Fibroblast of skin of left biceps (primary cell): Measurements from ENCODE around the gene SLCO2A1.

ENCODE experiments used
- DNase-seq, 2 experiments: peaks; one replicate each; pipeline ENCODE4 v3.0.0-alpha.2; 2013; ENCODE audit warnings: low read depth in 2 of 2

The SLCO2A1 gene

DNA sequence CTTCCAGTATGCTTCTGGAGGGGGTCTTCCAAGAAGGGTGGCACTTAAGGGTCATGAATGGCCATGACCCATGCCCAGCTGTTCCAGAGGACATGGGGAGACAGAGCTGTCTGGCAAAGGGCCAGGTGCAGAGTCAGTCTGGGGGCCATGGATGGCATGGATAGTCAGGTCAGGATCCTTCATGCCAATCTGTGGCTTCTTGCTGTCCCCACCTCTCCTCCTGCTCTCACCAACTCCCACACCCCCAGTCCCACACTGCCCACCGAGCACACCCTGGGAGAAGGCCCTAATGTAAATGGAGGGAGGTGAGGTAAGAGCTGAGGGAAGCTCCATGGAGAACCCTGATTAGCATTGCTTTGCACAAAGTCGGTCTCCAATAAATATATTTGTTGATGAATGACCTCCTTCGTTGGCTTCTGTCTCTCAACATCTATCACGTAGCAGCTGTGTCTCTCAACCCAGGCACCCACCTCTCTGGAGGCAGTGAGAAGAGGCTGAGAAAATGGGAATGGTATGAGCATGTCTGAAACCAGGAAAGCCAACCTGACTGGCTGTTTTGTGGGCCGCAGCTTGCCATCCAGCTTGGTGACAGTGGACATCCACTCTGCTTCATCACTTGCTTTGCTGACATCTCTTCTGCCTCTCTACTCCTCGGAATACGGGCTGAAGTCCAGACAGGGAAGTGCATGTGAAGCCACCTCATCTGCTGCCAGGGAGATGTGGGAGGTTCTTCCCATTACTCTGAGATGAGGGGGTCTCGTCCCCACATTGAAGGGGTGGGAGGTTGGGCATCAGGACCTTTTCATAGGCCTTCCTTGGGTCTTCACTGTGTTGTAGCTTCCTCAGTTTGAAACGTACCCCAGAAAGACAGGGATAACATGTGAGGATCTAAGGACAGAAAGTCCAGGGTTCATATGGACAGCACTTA, 96.4 kb downstream of the SLCO2A1 start:
- no peak for DNase-seq

DNA sequence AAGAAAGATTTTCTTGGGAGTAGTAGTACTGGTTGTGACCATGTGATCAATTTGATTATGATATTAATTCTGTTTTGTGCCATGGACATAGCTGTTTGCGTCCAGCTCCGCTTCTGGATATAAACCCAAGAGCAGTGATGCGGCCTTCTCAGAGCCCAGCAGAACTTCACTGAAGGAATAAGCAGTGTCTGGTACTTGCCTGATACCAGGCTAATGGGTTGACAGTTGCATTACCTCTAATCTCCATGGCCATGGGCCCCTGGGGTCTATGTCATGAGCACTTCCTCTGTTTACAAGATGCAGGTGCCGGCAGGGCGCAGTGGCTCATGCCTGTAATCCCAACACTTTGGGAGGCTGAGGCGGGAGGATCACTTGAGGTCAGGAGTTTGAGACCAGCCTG, 97.7 kb downstream of the SLCO2A1 start:
- no peak for DNase-seq

DNA sequence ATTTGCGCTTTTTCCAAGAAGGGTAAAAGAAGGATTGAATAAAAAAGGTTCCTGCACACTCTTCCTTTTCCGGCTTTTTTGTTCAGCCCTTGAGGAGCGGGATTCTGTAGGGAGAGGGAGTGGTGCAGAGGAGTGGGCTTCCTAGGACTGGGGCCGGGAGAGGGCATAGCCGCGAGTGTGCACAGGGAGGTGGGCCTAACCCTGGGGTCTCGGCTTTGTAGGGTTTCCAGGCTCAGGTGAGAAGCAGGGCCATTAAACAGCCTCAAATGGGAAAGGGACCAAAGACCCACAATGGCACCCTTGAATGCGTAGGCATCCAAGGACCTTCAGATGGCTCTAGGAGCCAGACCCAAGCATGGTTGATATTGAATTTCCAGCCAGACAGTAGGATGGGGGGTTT, 98.6 kb downstream of the SLCO2A1 start:
- DNase-seq = no peak

DNA sequence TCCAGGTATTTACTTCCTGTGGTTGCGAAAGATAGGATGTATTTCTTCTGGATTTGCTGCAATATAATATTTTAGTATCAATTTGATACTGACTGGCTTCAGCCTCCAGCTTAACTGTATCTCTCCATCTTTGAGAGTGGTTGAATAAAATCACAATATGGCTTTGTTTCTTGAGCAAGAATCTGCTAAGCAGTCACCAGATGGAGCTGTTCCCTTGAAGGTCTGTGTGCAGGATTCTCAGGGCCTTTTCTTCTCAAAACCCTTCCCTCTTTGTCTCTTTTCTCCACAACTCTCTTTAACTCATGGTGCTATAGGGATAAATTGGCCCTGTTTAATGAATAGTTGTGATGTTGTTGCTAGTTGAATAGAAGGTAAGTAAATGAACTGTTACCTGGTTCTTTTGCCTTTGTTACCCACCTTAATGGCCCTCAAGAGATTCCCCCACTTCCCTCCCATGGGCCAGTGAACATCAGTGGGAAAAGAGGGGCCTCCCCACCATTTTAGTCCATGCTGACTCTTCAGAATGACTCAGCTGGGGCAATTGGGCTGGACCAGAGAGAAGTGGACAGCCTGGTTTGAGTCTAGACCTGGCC, 99.3 kb downstream of the SLCO2A1 start:
- DNase-seq = no peak

DNA sequence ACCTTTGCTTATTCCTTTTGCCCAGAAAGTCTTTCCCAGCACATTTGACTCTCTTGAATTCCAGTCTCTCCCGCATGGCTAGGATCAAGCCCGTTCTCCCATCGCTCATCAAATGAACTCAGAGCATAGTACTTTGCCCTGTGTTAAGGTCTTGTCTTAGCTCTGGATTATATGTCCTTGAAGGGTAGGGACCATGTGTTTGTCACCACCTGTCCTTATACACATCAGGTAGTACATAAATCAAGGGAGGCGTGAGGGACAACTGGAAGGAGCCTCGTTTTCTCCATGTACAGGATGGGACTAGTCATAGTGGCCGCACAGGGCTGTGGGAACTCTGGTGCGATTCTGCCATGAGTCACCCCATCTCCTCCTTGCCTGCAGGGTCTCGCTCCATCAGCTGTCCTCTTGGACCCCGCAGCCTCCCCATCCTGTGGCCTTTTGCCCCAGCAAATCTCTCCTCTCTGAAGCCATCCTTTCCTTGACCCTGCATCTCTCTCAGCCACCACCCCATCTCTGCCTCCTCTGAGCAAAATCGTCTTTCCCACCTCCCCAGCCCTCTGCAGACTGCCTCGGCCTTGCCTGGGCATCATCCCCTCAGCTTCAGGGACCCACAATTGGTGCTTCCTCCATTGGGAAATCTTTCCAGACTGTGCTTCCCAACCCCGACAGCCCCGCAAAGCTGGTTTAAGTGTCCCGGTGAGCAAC, 100.7 kb downstream of the SLCO2A1 start:
- DNase-seq = no peak

DNA sequence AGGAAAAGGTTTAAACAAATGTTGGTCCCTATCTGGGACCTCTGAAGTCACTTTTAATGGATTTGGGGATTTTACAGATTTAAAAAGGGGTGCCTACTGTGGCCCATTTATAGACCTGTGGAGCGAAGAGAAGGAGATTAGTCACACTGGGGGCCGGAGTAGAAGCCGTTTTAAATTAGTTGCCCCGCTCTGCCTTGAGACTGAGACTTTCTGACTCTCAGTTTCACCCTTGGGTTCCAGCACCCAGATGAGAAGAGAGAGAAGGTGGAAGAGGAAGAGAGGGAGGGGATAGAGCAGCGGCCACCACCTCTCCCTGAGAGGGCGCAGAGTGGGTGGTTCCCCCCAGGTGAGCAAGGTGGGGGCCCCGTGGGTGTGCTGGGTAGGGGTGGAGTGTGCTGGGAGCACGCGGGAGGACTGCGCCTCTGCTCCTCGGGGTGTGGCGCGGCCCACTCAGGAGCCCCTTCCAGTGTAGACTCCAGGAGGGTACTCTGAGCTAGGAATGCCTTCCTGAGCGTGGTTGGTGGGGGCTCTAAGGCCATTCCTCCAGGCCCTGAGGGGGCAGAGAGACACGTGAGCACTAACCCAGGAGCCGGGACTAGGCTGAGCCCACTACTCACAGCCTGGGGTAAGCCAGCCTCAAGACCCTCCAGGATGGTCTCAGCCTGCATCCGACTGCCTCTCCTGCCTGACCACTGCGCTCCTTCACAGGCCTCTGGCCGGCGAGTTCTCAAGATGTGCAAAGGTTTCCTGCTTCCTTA, 101.4 kb downstream of the SLCO2A1 start:
- DNase-seq = no peak

DNA sequence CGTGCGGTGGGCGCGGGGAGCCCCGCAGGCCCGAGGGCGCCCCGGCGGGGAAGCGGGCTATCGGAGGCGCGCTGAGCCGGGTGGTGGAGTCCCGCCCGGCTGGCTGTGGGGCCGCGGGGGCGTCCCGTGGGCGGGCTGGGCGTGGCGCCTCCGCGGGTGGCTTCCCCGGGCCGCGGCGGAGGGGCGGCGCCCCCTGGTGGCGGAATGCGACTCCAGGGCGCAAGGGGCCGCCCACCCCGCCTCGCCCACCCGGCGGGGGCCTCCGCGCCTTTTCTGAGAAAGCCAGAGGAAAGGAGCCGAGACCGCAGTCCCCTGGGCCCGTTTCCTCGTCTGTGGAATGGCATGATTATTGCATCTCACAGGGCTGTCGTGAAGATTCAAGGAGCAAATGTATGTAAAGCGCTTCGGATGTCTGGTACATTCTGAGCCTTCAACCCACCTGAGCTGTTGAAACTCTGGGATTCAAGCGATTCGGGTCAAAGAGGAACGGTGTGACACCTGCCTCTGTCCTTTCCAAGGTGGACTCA, 102.1 kb downstream of the SLCO2A1 start:
- no peak for DNase-seq

DNA sequence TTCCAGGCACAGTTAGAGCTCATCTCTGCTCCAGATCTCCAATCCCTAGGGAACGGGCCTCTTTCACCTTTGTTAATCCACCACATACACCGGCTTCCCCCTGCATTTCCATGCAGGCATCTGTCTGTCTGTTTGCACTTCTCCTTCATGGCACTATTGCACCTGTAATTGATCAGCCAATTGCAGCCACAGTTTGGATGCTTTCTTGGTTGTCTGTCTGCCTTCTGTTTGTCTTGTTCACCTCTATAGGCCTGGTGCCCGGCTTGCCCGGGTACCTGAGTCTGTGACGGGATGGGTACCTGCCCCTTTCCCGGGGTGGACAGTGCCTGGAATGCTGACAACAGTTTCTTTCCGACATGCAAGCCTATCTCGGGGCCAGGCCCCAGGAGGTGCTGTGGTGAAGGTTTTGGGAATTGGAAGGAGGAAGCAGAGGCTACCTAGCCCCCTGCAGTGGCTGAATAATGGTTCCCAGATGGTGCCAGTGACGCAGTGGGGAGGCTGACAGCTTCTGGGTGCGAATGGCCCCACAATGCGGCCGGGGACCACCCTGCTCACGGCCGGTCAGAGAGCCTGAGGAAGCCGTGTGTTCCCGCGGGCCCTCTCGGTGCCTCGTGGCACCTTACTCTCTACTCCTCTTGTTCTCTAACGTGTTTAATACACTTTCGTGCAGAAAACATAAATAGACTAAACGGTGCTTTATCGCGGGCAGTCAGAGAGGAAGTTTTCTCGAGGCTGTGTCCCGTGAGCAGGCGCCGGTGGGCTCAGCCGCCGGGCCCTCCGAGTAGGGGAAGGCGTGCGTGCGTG, 102.8 kb downstream of the SLCO2A1 start:
- DNase-seq = no peak

DNA sequence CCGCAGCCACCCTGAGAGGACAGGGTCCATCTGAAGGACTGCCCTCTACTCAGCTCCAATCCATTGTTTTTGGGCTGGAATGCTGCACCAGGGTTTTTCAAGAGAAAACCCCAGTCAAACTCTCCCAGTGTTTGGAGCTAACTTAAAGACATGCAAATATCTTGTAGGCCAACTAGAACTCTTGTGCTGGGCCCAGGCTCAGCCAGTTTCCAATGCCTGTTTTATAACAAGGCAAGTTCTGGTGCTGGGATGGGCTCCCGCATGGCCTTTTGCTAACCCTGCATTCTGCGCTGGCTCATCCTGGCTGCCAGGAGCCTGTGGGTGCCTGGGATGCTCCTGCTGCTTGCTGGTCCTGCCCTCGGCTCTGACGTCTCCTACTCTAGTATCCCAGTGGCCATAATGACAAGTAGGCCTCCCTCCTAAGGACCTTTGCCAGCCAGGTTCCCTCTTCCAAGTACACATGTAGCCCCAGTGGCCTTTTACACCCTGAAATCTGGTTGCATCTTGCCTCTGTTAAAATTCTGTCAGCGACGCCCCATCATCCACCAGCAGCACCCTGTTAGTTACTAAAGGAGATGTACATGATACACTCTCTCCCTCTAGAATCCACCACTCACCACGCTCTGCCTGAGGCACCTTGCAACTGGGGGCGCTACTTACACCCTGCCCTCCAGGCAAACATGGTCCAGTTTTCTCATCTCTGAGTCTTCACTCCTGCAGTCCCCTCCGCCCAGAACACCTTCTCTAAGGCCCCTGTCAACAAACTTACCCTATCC, 103.6 kb downstream of the SLCO2A1 start:
- DNase-seq = no peak

DNA sequence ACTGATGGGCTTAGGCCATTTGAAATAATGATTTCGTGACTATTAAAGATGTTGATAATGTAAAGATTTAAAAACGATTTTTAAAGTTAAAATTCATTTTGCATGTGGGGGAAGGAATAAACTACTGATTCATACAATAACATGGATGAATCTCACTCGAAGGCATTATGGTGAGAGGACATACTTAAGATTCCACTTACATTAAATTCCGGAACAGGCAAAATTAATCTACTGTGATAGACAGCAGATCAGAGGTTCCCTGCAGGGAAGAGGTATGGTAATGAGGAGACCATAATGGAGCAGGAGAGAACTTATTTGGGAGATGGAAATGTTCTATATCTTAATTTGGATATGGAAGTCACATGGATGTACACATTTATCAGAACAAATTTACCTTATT, 105.7 kb downstream of the SLCO2A1 start:
- DNase-seq = no peak

DNA sequence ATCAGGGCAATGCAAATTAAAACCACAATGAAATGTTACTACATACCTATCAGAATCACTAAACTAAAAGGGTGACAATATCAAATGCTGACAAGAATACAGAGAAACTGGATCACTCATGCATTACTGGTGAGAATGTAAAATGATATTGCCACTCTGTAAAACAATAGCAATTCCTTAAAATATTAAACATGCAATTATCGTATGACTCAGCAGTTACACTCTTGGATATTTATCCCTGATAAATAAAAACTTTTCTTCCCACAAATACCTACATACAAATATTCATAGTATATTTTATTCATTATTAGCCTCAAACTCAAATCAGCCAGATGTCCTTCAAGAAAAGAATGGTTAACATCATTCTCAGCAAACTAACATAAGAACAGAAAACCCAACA, 108.1 kb downstream of the SLCO2A1 start:
- DNase-seq = no peak

DNA sequence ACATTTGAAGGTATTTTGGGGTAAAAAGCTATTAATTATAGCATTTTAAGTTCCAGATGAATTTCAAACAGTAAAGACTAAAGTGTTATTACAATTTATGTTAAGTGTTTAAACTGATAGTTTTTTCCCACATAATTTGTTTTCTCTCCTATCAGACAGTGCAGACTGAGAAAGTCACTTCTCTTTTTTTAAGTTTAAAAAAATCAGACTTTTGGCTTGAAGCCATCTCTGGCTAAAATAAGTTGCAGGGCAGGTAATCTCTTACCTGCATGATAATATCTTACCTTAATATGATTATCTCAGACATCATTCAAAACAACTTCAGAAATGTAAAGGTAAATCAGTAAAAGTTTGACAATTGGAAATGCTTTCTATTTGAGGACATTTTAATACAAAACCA, 112.6 kb downstream of the SLCO2A1 start:
- DNase-seq = no peak

DNA sequence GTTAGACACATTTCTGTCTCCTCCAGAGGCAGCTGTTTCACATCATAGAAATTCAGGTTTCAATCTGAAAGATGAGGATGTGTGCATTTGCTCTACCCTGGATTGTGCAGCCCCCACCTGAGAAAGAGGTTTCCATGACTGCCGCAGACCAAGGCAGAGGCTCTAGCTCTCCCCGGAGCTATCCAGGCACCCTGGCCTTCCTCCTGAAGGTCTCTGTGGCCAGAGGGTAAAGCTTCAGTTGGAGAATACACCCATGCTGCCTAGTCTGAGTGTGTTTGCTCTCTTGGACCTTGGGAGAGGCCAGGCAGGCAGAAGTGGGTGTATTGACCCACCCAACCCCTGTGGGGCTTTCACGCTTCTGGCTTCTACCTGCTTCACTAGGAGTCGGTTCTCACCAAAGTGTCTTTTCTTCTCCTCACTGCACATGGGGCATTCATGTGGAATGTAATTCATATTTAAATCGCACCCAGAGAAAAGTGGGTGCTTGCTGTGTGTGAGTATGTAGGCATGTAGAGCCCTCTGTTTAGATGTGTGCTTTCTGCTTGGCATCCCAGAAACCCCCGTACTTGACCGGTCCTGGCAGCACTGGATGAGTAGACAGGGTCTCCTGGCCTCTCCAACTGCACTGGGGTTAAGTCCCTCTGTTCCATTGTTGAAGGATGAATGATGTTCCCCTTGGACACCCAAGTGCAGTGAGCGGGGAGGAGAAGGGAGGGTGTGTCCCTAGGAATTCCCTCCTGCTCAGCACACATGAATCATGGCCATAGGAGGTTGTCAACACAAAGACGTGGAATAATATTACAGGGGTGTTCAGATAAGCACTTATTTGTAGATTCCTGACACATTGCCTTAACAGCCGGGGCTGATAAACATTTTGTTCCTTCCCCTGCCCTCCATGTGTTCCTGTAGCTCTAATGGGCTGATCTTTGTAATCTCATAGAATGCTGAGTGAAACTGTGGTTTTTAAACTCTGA, 113.8 kb downstream of the SLCO2A1 start:
- no peak for DNase-seq

DNA sequence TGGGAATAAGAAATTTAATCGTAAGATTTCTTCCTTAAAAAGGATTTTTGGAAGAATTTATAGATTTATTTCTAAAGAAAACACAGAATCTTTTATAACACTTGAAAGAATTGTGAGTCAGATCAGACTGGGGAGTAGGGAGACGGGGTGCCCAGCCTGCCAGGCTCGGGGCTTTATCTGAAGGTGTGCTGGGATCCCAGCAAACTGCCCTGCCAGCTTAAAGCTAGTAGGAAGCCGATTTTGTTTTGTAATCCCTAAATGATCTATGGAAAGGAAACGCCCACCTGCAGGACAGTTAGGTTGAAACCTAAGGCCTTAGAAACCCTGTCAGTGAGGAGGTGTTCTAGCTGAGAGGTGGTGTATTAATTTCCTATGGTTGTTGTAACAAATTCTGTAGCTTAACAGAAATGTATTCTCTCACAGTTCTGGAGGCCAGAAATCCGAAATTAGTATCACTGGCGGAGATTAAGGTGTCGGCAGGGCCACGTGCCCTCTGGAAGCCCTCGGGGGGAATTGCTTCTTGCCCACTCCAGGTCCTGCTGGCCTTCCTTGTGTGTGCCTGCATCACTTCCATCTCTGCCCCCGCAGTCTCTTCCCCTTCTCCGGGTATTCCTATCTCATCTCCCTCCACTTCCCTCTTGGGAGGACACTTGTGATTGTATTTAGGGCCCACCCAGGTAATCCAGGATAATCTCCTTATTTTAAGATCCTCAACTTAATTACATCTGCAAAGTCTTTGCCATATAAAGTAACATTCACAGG, 114.7 kb downstream of the SLCO2A1 start:
- no peak for DNase-seq

DNA sequence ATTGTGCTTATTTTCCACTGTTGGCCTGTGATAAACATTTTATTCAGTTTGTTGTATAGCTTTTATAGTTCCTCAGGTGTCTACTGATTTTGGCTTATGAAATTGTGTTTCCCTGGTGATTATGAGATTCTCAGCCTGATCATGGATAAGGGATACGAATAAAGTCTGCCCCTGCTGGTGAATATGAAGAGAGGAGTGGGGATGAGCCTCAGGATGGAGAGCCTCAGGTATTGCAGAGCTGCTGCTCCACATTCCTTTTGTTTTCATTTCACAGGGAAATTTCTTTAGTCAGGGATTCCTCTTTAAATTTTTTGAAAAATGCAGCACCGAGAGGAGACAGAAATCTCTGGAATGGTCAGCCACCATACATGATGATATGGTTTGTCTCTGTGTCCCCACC, 119.3 kb downstream of the SLCO2A1 start:
- no peak for DNase-seq

DNA sequence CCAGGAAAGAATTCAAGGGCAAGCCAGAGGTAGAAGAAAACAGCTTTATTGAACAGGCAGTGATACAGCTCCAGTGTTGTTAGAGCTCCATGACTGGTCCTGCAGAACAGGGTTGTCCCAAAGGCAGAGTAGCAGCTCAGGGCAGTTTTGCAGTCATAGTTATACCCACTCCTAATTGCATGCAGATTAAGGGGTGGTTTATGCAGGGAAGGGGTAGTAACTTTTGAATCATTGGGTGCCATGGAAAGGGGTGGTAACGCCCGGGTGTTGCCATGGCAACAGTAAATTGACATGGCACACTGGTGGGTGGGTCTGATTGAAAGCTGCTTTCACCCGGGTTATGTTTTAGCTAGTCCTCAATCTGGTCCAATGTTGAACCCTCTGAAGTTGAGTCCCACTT, 124.3 kb downstream of the SLCO2A1 start:
- no peak for DNase-seq

DNA sequence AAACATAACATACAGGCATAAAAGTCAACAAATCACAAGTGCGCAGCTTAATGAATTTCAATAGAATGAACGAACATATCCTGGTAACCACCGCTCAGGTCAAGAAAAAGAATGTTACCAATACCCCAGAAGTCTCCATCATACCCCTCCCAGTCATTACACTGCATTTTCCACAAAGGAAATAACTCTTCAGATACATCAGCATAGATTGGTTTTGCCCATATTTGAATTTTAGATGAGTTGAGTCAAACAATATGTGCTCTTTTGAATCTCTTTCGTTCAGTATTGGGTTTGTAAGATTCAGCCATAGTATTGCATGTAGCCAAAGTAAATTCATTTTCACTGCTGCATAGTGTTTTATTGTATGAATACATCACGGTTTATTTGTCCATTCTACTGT, 127.9 kb downstream of the SLCO2A1 start:
- DNase-seq = no peak

DNA sequence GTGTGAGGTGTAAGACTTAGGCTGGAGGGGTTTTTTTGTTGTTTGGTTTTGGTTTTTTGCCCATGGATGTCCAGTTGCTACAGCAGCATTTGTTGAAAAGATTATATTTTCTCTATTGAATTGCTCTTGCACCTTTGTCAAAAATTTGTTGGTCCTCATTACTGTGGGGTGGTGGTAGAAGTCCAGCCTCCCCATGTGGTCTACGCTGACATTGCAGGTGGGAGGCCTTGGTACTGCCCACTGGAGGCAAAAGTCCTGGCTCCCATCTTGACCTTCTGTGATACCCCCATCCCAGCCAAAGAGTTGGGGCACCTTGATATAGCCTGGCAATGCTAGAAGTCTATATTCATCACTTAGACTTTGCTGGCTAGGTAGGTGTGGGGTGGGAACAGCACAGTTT, 128.6 kb downstream of the SLCO2A1 start:
- DNase-seq = no peak
